GM21786 (cell line): Measurements from ENCODE around the gene SFN.

ENCODE experiments used
- ATAC-seq: cut with Tn5 transposase; IDR thresholded peaks from one replicate; pipeline ENCODE4 v1.9.1; 2021; ENCODE audit not compliant: unreplicated experiment

SFN gene

DNA sequence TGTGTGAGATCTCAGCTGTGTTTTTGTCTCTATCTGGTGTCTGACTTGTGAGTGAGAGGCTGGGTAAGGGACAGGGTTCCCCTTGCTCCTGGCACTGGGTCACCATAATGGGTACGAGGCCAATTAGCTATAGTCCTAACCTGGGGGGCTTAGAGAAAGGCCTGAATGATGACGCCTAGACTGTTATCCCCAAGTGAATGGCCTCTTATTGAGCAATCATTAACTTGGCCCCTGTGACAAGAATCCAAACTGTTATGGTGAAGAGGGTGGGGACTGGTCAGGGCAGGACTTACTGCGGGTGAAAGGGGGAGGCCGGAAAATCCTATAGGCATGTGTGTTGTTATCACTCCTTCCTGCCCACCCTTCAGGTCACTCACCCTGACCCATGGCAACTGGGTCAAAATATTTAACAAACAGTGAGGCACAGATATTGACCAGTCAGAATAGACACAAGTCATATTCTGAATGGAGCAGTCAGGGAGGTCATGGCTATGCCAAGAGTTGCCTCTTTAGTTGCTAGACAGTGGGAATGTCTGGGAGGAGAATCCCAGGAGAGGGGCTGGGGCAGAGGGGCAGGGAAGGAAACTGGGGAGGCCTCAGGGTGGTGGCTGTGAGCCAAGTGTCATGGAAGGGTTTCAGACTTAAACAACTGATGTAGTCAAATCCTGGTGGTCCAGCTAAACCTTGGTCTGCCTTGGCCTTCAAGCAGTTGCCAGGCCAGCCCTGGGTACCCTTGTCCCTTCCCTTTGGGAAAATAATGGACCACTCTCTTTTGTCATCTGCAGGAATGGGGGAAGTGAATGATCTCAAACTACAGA lies 47.6 kb downstream of the SFN start:
- ATAC-seq, result no peak

DNA sequence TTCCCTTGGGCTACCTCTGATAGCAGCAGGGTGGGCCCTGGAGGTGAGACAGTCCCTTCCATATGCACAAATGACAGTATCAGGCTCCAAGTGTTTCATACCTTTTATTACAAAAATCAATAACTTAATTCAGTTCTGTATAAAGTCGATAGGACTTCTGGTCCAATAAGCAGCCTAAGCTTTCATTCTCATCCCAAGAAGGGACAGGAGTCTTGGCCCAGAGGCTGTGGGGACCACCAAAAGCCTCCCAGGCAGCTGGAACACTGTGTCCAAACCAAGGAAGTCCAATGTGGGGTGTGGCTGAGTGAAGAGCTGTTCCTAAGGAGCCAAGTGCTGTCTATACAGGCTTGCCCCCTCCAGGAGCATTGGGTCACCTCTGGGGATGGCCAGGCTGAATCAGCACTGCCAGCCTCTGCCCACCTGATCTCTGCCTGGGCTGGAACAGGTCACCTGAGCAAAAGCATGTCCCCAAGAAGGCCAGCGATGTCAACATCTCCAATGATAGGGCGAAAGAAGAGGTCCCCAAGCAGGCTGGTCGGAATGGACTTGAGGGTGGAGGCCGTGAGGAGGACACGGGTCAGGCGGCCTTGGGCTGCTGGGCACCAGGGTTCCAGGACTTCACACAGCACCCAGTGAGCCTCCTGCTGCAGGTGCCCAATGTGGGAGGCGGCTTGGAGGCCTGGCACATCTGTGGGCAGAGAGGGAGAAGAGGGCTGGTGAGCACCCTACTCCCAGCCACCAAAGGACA lies 48.6 kb downstream of the SFN start:
- no peak for ATAC-seq

DNA sequence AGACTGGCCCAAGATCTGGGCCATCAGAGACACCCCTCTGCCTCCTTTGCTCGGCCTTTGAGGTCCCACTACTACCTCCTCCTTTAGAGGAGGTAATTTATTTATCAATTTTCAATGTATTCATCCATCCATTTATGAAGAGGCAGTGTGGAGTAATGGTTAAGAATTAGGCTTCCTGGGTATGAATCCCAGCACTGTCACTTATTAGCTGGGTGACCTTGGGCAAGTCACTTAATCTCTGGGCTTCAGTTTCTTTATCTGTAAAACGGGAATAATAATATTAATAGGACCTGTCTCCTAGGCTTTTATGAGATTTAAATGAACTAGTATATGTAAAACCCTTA lies 49.2 kb downstream of the SFN start:
- ATAC-seq, result no peak

DNA sequence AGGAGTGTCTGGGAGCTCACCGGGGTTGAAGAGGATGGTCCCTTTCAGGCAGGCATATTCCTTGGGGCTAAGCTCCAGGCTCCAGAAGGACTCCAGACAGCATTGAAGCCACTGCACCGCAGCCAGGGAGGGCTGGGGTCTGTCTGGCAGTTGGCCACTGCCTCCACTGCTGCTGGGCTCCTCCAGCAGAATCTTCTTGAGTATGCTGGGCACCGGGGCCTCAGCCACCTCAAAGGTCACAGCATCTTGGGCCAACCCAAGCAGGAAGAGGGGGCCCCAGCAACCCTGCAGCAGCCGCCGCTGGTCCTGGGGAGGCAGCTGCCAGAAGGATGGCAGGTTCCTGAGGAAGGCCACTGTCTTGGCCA lies 50.4 kb downstream of the SFN start:
- ATAC-seq, result no peak
